HL-60/S4 treated with phorbol 12-myristate 13-acetate at 8.2 ng/mL for 4 days and 3 days (cell line): ENCODE measurements around the gene TMEM209.
"Not testable (repeated sequence)": the region's sequence is repeated elsewhere in the genome, so short reads cannot be mapped to it uniquely, and the experiment has no call there.

Experiments
- in situ Hi-C: fragments of 300-500 bp; cut with MboI; formaldehyde crosslinking; loops from 2 replicates; pipeline ENCODE4 v1.15.0; 2022; ENCODE audit warnings: low sequenced_read_pairs

The TMEM209 gene

GRCh38 chr7:130174237-130174959 lies 30.8 kb downstream of the TMEM209 start:
- in situ Hi-C loops, result no loop called here

DNA sequence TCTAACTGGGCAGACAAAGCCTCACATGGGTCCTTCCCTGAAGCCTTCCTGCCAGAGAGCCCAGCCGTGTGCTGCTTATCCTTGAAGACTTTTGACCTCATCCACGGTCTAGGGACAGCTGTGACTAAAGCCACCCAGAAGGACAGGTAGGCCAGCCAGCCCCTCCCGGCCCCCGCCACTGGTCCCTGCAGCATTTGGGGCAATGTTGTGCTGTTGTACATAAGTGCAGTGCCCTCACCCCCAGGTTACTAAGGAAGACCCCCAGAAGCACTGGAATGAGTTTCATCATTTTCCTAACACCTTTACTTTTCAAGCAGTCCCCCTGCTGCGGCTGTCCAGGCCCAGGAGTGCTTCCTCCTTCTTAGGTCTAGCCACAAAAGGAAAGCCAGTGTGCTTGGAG lies 43.0 kb downstream of the TMEM209 start:
- in situ Hi-C loops, result no loop called here

DNA sequence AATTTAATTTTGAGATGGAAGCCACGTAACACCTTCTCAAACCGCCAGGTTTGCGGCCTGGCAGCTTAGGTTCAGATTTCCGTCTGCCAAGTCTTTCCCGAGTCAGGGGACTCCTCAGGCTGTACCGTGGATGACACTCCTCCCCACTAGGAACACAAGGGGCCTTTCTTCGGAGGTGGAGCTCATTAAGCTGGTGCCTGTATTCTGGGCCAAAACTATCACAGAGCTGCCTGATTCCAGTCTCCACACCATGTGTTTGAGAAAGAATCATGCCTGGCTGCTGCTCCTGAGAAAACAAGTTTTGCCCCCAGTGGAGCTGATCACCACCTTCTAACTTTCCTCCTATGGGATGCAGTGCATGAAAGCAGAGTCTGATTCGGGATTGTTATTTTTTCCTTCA lies 44.8 kb downstream of the TMEM209 start:
- in situ Hi-C loops, result no loop called here

- in situ Hi-C loops, result no loop called here
Measured at GRCh38 chr7:130160023-130160422, 45.2 kb downstream of the TMEM209 start.

DNA sequence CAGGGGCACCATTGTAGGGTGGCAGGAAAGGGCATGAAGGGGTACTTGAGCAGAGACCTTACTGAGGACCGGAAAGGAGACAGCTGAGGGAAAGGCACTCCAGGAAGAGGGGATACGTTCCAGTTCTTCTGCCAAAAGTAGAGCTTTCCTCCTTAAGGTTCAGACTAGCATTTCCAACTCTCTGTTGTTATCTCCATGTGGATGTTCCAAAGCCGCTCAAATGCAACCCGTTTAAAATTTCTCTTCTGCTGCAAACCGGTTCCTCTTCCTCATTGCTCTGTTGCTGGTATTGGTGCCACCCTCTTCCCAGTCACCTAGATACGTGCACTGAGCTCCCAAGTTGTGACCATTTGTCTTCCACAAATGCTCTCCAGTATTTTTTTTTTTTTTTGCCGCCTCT lies 47.5 kb downstream of the TMEM209 start:
- in situ Hi-C loops, result no loop called here

DNA sequence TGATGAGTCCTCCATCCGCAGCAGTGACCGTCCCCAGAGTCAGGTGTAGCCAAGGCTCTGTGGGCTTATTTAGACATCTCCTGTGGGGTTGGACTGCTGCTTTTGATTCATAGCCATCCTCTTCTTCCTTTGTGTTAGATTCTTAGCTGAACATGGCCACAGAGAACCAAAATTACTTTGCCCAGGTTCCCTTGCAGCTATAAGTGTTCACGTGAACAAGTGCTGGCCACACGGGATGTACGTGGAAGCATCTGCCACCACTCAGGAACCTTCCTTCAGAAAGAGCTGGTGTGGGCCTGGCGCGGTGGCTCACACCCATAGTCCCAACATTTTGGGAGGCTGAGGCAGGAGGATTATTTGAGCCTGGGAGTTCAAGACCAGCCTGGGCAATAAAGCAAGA lies 49.1 kb downstream of the TMEM209 start:
- in situ Hi-C loops, result no loop called here

DNA sequence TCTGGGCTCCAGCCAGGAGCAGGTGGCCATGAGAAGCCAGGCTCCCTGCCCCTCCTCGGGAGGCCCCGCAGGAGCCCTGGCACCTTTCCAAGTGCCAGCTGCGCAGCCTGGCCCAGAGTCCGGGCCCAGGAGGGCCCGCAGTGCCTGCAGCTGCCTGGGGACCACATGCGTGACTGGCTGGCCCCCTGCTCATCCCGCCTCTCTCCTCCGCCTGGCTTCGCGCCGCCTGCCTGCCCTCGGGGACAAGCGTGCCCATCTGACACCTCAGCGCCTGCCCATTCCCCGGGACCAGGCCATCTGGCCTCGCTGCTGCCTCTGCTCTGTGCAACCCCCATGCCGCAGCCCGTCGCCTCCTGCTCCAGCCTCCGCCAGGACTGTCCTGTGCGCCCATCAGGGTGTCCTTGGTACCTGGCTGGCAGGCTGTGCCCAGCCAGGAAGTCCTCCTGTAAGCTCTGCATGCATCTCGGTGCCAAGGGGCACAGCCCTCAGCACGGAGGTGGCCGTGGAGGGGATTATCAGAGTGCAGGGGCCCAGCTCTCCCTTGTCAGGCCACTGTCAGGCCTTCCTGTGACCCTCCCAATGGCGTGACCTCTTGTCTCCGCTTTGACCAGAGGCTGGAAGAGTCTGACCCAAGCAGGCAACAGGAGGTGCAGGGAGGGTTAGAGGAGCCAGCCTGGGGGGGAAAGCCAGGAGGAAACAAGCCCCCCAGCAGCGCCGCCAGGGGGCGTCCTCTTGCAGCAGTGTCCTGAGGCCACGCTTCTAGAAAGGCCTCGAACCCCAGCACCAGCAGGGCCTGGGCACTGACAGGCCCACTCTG lies 50.5 kb downstream of the TMEM209 start:
- in situ Hi-C loops, result no loop called here

DNA sequence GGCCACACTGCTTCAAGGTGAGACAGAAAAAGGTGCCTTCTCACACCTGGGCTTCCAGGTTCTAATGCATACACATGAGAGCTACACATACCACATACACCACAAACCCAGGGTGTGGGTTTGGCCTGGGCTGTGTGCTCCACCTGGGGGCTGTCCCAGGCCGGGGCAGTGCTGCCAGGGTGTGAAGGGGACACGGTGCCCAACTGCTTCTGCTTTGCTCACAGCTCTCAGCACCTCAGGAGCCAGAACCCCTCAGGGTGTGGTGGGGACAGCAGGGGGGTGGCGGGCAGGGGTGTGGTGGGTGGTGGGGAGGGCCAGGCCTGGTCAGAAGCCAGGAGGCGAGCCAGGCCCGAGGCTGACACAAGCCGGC lies 51.1 kb downstream of the TMEM209 start:
- in situ Hi-C loops, result no loop called here

DNA sequence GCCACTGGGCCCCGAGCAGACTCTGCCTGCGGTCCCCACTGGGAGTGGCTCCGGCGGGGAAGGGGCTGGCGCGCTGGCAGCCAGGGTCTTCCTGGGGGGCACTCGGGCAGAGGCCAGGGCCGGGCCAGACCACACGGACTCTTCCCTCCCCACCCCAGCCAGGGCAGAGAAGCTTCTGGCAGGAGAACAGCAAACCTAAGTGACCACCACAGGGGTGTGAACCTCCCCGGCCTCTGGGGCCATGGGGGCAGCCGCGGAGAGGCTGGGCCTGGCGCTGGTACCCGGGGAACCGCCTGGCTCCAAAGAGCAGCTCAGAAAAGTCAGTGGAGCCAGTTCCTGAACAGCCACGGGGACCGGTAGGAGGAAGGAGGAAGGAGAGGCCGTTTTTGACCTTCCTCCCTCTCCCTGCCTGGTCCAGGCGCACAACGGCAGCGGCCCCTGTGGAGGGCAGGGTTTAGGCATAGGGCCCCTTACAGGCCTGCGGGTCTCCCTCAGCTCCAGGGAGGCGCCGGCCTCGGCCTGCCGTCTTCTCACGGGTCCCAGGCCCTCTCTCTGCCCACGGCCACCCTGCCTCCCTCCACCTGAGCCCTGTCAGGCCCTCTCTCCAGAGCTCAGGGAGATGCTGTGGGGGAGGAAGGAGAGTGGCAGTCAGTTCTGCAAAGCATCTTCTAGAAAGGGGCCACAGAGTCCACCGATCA lies 51.8 kb downstream of the TMEM209 start:
- in situ Hi-C loops, result no loop called here

DNA sequence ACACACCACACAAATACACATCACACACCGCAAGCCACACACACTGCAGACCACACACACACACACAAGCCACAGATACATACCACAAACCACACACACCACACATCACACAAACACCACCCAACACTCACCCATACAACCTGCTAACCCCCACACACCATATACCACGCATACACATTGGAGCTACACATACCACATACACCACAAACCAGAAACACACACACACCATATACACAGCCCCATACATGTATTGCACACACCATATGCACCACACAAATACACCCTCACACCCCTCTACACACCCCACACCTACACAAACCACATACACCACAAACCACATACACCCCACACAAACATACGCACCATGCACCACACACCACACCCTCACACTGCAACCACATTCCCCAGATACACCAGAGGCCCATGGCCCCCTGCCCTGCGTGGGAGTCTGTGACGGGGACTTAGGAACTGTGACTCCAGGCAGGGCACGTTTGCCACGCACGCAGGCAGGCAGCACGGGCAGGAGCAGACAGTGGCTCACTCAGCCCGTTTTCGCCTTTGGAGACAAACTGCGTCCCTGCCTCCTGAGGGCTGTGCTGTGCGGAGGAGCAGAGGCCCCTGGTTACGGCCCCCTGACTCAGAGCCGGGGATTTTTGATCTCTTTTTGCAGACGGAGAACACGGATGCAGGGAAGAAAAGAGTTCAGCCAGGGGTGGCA lies 52.6 kb downstream of the TMEM209 start:
- in situ Hi-C loops, result no loop called here

- in situ Hi-C loops, result no loop called here
Measured at GRCh38 chr7:130151591-130152492, 53.4 kb downstream of the TMEM209 start.

GRCh38 chr7:130150587-130150986 lies 54.6 kb downstream of the TMEM209 start:
- in situ Hi-C loops, result no loop called here

DNA sequence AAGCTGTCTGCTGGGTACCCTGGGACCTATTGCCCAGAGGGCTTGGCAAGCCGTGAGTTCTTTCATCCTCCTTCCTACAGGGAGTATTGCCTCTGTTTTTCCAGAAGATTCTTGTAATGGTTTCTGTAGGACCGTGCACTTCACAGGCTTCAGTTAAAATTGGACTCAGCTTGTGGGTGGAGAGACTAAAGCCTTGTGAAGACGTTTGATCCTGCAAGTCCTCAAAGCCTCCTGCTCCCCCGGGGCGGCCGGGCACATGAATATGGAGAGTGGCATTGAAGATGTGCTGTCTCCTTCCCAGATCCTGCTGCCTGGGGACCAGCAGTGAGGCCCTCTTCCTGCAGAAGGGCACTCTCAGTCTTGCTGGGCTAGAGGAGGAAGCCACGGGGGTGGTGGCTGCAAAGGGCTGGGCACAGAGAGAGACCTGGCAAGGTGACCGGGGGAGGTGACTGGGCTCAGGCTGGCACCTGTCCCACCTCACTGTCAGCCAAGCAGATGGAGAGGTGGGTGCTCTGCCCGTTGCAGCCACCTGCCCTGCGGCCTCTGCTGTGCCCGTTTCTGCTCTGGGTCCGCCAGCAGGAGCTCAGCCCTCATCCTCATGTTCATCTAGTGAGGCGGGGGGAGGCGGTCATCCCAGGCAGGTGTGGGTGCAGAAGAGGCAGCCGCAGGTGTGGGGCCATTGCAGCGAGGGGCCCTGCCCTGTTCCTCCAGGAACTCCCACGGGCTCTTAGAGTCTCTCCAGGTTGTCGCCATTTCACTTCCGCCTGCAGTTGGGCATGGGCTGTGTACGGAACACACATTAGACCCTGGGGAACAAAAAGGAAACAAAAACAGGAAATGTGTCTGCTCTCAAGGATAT lies 55.7 kb downstream of the TMEM209 start:
- in situ Hi-C loops, result no loop called here

GRCh38 chr7:130148561-130148960 lies 56.6 kb downstream of the TMEM209 start:
- in situ Hi-C loops, result no loop called here

DNA sequence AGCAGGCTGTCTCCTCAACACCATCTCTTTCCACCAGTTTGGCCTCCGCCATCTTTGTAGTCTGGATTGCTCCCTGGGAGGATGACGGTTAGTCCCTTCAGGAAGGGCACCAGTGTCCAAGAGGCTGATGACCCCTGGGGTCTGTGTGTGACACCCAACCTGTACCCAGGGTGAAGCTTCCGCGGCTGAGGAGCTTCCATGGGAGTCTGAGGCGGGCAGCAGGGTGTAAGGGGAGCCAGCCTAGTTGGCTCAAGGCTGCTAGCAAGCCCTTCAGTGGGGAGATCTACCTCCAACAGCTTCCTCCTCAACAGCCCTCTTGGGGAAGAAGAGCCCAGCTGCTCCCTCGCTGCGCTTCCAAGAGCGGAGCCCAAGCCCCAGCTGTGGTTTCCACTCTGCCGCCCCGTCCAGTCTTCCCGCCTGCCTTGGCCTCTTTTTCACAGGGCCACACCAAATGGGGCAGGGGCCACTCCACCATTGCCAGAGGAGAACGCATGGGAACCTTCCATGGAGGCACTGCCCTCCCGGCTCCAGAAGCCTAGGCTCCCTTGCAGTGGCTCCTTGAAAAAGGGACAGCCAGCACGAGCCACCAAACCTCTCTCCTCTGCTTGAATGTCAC lies 57.4 kb downstream of the TMEM209 start:
- in situ Hi-C loops, result no loop called here

GRCh38 chr7:130146693-130147405 lies 58.4 kb downstream of the TMEM209 start:
- in situ Hi-C loops, result no loop called here

- in situ Hi-C loops, result not testable (repeated sequence)
Measured at GRCh38 chr7:130146142-130146541, 59.1 kb downstream of the TMEM209 start.

DNA sequence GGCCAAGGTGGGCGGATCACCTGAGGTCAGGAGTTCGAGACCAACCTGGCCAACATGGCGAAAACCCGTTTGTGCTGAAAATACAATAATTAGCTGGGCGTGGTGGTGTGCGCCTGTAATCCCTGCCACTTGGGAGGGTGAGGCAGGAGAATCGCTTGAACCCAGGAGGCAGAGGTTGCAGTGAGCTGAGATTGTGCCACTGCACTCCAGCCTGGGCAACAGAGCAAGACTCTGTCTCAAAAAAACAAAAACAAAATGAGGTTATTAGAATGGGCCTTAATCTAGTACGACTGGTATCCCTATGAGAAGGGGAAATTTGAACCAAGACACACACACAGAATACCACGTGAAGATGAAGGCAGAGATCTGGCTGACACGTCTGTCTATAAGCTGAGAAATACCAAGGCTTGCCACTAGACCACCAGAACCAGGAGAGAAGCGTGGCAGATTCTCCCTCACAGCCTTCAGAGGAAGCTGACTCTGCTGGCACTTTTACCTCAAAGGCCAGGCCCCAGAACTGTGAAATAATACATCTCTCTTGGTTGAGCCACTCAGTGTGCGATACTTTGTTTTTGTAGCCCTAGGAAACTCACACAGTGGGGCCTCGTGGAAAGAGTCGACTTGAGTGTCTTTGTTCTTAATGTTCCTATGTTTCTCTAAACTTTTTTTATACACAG lies 59.6 kb downstream of the TMEM209 start:
- in situ Hi-C loops, result no loop called here
